Endometrium (tissue), 2 donors: Measurements from ENCODE around the gene SFTPA1.
"Not testable (repeated sequence)": the region's sequence is repeated elsewhere in the genome, so short reads cannot be mapped to it uniquely, and the experiment has no call there.

ENCODE experiments used
- FAIRE-seq: peaks from 2 replicates; lab custom pipeline; 2012; peaks lifted over from hg19 to GRCh38; lab: Jason Lieb, UNC
- donor health status: control.
- donor health status: control.

The SFTPA1 gene

DNA sequence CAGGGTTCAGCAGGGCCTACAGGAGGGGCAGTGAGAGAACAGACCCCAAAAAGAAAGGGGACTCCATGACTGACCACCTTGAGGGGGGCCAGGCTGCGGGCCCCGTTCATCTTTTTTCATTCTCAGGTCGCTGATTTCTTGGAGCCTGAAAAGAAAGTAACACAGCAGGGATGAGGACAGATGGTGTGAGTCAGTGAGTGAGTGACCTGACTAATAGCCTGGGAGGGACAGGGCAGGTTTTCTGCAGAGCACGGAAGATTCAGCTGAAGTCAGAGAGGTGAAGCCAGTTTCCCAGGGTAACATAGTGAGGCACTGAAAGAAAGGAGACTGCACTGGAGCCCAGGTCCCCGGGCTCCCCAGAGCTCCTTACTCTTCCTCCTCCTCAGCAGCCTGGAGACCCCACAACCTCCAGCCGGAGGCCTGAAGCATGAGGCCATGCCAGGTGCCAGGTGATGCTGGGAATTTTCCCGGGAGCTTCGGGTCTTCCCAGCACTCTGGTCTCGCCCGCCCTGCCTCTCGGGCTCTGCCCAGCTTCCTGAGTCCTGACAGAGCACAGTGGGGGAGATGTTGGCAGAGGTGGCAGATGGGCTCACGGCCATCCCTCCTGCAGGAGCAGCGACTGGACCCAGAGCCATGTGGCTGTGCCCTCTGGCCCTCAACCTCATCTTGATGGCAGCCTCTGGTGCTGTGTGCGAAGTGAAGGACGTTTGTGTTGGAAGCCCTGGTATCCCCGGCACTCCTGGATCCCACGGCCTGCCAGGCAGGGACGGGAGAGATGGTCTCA is 646 bp downstream of the SFTPA1 start:
- not testable (repeated sequence) for FAIRE-seq

DNA sequence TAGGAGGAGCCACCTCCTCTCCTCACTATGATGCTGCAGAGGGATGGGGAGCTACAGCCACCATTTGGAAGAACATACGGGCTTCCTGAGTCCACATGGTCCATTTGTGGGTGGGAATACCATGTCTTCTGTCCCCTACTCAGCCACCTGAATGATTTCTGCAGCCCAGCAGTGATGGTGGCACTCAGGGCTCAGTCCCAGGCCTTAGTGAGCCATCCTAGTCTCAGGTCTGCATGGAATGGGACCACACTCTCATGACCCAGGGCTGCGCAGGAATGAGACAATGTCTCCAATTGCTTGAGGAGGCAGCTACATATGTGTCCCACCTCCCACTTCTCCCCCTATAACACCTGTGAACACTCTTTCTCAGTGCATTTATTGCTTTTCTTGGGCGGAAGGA is 4.8 kb downstream of the SFTPA1 start:
- FAIRE-seq: no peak

DNA sequence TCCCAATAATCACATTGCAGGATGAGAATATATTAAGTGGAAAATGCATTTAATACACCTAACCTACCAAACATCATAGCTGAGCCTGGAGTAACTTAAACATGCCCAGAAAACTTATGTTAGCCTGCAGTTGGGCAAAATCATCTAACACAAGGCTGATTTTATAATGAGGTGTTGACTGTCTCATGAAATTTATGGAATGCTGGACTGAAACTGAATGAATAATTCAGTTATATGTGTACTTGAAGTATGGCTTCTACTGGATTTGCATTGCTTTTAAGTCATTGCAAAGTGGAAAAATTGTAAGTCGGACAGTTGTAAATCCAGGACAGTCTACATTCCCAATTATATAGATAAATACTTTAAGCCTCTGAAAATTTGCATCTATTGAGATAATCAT is 5.4 kb downstream of the SFTPA1 start:
- no peak for FAIRE-seq

DNA sequence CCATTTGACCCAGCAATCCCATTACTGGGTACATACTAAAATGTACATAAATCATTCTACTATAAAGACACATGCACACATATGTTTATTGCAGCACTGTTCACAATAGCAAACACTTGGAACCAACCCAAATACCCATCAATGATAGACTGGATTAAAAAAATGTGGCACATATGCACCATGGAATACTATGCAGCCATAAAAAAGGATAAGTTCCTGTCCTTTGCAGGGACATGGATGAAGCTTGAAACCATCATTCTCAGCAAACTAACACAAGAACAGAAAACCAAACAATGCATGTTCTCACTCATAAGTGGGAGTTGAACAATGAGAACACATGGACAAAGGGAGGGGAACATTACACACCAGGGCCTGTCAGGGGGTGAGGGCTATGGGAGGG is 12.9 kb downstream of the SFTPA1 start:
- not testable (repeated sequence) for FAIRE-seq

DNA sequence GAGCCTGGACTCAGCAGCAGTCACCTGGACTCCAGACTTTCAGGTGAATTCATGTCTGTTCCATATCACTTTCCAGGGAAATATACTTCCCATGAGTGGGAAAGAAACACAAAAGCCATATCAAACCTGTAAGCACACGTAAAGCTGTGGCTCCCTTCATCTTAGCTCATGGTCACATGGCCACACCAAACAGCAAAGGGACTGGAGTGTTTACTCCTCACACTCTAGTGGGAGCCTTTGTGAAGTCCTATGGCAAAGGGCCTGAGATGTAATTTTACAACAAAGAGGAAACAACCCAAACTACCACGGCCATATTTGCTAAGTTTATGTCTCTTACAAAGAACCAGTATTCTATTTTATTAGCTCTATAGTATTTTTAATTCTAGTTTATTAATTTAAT is 16.3 kb downstream of the SFTPA1 start:
- FAIRE-seq: no peak

DNA sequence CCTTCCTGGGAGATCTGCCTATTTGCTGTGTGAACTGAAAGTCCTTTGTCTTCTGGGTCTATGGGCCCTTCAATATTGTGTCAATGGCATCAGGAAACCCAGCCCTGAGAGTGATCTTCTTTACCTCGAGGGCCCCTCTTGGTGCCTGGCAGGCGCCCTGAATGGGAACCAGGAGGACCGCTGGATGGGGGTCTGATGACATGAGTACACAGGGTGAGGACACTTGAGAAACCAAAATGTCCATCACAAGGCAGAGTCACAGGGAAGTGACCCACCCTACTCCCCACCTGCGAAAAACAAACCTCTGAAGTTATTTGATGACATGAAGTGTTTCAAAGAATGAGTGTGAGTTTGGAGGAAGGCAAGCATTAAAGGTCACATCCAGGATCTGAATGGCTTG is 17.3 kb downstream of the SFTPA1 start:
- FAIRE-seq: no peak

DNA sequence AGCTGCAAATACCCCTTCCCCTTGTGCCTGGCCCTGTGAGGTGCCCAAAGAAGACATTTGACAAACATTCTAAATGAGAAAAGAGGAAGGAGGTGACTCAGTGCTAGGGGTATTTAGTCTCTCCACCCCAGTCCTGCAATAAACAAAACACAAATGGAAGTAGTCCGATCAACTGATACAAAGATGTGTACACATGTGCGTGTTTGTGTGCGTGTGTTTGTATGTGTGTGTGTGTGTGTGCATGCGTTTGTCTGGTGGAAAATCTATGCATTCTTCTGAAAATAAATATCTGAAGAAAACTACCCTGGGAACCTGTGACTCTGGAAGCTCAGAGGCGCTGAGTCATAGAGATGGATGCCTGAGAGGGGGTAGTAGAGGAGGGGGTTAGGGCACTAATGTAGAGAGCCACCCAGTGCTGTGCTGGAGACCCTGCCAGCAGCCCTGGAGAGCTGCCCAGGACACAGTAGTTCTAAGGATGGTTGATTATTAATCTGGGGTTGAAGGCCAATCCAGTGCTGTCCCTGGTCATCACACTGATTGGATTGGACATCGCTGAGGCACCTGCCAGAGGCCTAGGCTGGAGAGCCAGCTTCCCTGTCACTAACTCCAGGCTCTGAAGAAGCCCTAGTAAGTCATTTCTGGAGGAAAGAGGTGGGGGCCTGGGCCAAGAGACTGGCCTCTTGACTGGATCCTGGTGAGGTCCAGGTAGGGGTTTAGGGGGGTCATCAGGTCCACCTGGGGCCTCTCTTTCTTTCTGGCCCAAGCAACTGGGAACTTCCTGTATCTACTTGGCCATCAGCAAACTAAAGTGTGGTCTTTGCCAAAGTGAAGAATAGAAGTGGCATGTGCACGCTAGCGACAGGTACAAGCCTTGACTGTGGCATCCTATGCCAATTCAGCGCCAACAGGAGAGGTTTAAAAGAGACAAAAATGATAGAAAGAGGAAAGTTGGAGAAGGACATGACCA is 18.5 kb downstream of the SFTPA1 start:
- FAIRE-seq: no peak

DNA sequence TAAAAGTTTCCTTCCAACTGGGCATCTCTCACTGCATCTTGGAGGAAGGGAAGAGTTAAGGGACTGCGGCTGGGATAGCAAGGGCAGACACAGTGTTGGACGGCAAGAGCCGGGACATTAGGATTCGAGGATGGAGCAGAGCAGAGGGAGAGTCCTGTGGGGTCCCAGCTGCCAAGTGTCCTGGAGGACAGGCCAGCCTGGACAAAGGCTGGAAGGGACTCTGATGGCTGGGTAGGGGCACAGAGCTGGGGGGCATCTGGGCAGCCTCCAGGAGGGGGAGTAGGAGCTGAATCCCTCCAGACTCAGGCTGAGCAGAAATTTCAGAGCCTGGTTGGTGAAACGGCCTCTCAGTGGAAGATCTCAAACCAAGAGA is 19.2 kb downstream of the SFTPA1 start:
- no peak for FAIRE-seq

DNA sequence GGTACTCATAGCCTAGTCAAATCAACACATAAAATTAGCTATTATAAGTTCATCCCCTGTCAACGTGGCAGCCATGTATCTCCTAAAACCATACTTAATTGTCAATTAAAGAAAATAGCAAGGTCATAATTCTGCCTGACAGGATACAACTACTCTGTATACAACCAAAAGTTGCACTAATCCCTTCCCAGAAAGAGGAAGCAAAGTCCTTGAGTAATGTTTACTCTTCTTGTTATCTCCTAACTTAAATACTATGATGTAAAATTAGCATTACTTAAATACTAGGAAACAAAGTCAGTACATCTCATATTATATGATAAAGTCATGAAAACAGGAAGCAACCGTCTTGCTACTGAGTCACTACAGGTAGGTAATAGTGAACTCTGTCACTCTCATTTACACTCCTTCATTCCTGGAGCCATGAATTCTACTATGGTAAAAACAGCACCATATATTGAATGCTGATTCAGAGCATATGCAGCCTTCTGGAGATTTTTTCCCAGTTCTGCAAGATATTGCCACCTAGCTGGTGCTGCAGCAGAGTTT is 26.0 kb downstream of the SFTPA1 start:
- FAIRE-seq: not testable (repeated sequence)

DNA sequence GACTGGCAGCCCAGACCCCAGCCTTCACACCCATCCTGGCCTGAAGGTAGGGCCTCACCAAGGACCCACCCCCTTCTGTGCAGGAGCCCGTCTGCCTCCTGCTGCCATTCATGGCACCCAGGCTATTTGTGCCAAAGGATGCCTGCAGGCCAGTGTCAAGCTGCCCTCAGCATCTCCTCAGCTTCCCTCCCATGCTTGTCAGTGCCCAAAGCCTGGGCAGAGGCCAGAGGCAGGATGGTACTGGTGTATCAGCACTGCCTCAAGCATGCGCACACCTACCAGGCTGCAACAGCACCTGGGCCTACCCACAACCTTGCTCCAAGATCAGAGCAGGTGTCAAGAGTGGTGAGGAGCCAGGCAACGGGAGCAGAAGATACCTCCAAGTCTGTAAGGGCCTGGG is 27.6 kb downstream of the SFTPA1 start:
- no peak for FAIRE-seq

DNA sequence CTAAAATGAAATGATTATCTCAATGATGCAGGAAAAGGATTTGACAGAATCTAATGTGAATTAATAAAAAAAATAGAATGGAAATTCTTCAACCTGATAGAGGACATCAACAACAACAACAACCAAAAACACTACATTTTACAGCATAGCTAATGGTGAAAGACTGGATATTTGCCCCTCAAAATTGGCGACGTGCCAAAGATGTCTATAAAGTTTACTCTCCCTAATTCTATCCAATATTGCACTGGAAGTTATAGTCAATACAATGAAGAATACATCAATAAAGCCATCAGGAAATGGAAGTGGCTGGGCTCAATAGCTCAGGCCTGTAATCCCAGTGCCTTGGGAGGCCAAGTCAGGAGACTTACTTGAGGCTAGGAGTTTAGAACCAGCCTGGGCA is 42.0 kb downstream of the SFTPA1 start:
- FAIRE-seq: not testable (repeated sequence)

DNA sequence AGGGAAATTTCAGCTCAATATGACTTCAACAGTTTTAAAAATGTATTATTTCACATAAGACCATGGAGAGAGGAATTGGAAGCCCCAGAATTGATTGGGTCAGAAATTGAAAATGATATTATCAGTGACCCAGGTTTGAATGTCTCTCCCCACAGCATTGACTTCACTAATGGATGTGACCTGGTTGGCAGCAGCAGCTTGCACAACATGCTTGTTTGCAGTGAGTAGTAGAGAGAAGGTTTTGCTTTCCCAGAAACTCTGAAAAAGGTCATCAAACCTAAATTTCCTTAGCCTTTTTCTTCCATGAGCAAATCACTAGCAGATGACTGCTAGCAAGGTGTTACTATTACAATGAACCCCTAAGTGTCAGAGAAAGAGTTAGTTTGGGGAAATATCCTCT is 52.5 kb downstream of the SFTPA1 start:
- FAIRE-seq: not testable (repeated sequence)

DNA sequence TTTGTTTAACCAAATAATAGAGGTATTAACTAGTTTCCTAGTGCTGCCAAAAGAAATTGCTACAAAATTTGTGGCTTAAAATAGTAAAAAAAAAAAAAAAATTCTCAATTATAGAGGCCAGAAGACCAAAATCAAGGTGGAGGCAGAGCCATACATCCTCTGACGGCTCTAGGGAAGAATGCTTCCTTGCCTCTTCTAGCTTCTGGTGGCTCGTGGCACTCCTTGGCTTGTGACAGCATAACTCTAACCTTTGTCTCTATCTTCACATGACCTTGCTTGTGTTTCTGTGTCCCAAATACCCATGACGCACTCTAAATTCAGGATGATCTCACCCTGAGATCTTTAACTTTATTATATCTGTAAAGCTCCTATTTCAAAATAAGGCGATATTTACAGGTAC is 53.9 kb downstream of the SFTPA1 start:
- not testable (repeated sequence) for FAIRE-seq
